HepG2 (cell line): ENCODE measurements around the gene SH3GL1. TPM values are rescaled to one million over a fixed set of nuclear protein-coding genes. Genes with fewer than 3 reads are reported as not detected.

Experiments
- ATAD3A ChIP-seq: sonication (generic); formaldehyde crosslinking; IDR thresholded peaks from 2 replicates; pipeline ENCODE4 v1.4.0; 2020; ENCODE audit warnings: missing genetic modification reagents
- ATF3 ChIP-seq: sonication (generic); formaldehyde crosslinking; IDR thresholded peaks from 2 replicates; pipeline ENCODE4 v1.4.0; 2020; ENCODE audit warnings: missing genetic modification reagents
- BORCS8-MEF2B ChIP-seq: sonication (generic); formaldehyde crosslinking; IDR thresholded peaks from 2 replicates; pipeline ENCODE4 v1.8.0; 2022; ENCODE audit warnings: mild to moderate bottlenecking, missing genetic modification reagents
- FOSL2 ChIP-seq: sonication (generic); formaldehyde crosslinking; IDR thresholded peaks from 2 replicates; pipeline ENCODE4 v1.4.0; 2020; ENCODE audit warnings: missing genetic modification reagents
- GATAD2A ChIP-seq: IDR thresholded peaks from 2 replicates; pipeline ENCODE4 v1.6.1; 2016
- GFI1 ChIP-seq: sonication (generic); formaldehyde crosslinking; IDR thresholded peaks from 2 replicates; pipeline ENCODE4 v1.5.0; 2020; ENCODE audit warnings: missing genetic modification reagents, mild to moderate bottlenecking, borderline replicate concordance
- HNF4A ChIP-seq: sonication (generic); formaldehyde crosslinking; IDR thresholded peaks from 2 replicates; pipeline ENCODE4 v1.4.0; 2020; ENCODE audit warnings: missing genetic modification reagents
- ISL2 ChIP-seq: sonication (generic); formaldehyde crosslinking; IDR thresholded peaks from 2 replicates; pipeline ENCODE4 v1.5.0; 2020; ENCODE audit warnings: missing genetic modification reagents
- KLF9 ChIP-seq: IDR thresholded peaks from 2 replicates; pipeline ENCODE4 v1.6.1; 2016; ENCODE audit warnings: low read depth
- NFRKB ChIP-seq: fragments of 450-650 bp; IDR thresholded peaks from 2 replicates; pipeline ENCODE4 v1.6.1; 2017
- PHF5A ChIP-seq: IDR thresholded peaks from one replicate; pipeline ENCODE4 v1.6.1; 2018; ENCODE audit warnings: low read depth, missing genetic modification reagents; ENCODE audit not compliant: unreplicated experiment
- SOX6 ChIP-seq, 2 experiments: fragments of 450-650 bp in 1 of 2; sonication (generic) in 1 of 2; formaldehyde crosslinking in 1 of 2; IDR thresholded peaks; 2 replicates each; pipeline versions ENCODE4 v1.4.0 to v1.6.1; 2017 to 2020; ENCODE audit warnings: antibody characterized with exemption in 1 of 2, mild to moderate bottlenecking in 1 of 2, missing genetic modification reagents in 1 of 2
- THYN1 ChIP-seq: sonication (generic); formaldehyde crosslinking; IDR thresholded peaks from 2 replicates; pipeline ENCODE4 v1.8.1; 2023; ENCODE audit warnings: low read depth, mild to moderate bottlenecking, moderate library complexity, missing genetic modification reagents, borderline replicate concordance
- ZMYM3 ChIP-seq: sonication (generic); formaldehyde crosslinking; IDR thresholded peaks from 2 replicates; pipeline ENCODE4 v1.5.1; 2020; ENCODE audit warnings: mild to moderate bottlenecking, missing genetic modification reagents
- ZNF10 ChIP-seq: sonication (generic); formaldehyde crosslinking; IDR thresholded peaks from 2 replicates; pipeline ENCODE4 v1.4.0; 2020; ENCODE audit warnings: mild to moderate bottlenecking, low read depth, missing genetic modification reagents, borderline replicate concordance
- ZNF335 ChIP-seq: sonication (generic); formaldehyde crosslinking; IDR thresholded peaks from 2 replicates; pipeline ENCODE4 v1.4.0; 2020; ENCODE audit warnings: missing genetic modification reagents
- ZNF350 ChIP-seq: sonication (generic); formaldehyde crosslinking; IDR thresholded peaks from 2 replicates; pipeline ENCODE4 v1.4.0; 2020; ENCODE audit warnings: mild to moderate bottlenecking, low read depth, missing genetic modification reagents, borderline replicate concordance
- ZNF382 ChIP-seq: sonication (generic); formaldehyde crosslinking; IDR thresholded peaks from 2 replicates; pipeline ENCODE4 v1.5.0; 2020; ENCODE audit warnings: missing genetic modification reagents, mild to moderate bottlenecking, borderline replicate concordance
- ZNF720 ChIP-seq: sonication (generic); formaldehyde crosslinking; IDR thresholded peaks from 2 replicates; pipeline ENCODE4 v1.4.0; 2020; ENCODE audit warnings: missing genetic modification reagents
- polyA plus RNA-seq, 8 experiments: library from polyadenylated mRNA; depleted of rRNA in 3 of 8; stranded (reverse) in 7 of 8; unstranded in 1 of 8; fragments of >200 nt; fragmentation: Illumina TruSeq in 4 of 8; extraction: Trizol in 4 of 8; gene quantifications; 2 replicates each; pipeline versions ENCODE4 v1.2.1 to v1.2.3, GENCODE V29; 2011 to 2016; ENCODE audit warnings: low read depth in 4 of 8, missing spikeins in 1 of 8, mixed read lengths in 1 of 8; ENCODE audit not compliant: insufficient read depth in 1 of 8
- total RNA-seq, 5 experiments: library from RNA; depleted of rRNA; stranded (reverse); fragments of >200 nt; fragmentation: Illumina TruSeq; extraction: Trizol; gene quantifications; 2 replicates each; pipeline ENCODE4 v1.2.3, GENCODE V29; 2016; ENCODE audit warnings: low read depth in 1 of 5
- TF ChIP-seq, protein P1 (sequence below): sonication (generic); formaldehyde crosslinking; IDR thresholded peaks from 2 replicates; pipeline ENCODE4 v1.4.0; 2020; ENCODE audit warnings: missing genetic modification reagents, borderline replicate concordance
- TF ChIP-seq, protein P2 (sequence below): sonication (generic); formaldehyde crosslinking; IDR thresholded peaks from 2 replicates; pipeline ENCODE4 v1.5.1; 2020; ENCODE audit warnings: mild to moderate bottlenecking, missing genetic modification reagents
- TF ChIP-seq, protein P3 (sequence below): sonication (generic); formaldehyde crosslinking; IDR thresholded peaks from 2 replicates; pipeline ENCODE4 v1.5.1; 2020; ENCODE audit warnings: missing genetic modification reagents, mild to moderate bottlenecking, borderline replicate concordance
- TF ChIP-seq, protein P4 (sequence below): sonication (generic); formaldehyde crosslinking; IDR thresholded peaks from 2 replicates; pipeline ENCODE4 v1.4.0; 2020; ENCODE audit warnings: missing genetic modification reagents, mild to moderate bottlenecking, borderline replicate concordance

The SH3GL1 gene
- total and polyA plus RNA-seq, 2 of the 13 experiments (the other 11 are each of a cell fraction or from before 2014, with no cell fraction given), result 33.0 to 45.1 TPM

DNA sequence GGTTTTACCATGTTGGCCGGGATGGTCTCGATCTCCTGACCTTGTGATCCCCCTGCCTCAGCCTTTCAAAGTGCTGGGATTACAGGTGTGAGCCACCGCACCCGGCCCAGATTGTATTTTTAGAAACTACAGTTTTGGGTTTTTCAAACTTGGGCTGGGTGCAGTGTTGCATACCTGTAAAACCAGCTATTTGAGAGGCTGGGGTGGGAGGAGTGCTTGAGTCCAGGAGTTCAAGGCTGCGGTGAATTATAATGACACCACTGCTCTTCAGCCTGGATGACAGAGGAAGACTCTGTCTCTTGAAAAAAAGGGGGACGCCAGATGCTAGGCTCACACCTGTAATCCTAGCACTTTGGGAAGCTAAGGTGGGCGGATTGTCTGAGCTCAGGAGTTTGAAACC lies 6.3 kb upstream of the SH3GL1 start (continued):
- TF ChIP-seq, protein P1, sequence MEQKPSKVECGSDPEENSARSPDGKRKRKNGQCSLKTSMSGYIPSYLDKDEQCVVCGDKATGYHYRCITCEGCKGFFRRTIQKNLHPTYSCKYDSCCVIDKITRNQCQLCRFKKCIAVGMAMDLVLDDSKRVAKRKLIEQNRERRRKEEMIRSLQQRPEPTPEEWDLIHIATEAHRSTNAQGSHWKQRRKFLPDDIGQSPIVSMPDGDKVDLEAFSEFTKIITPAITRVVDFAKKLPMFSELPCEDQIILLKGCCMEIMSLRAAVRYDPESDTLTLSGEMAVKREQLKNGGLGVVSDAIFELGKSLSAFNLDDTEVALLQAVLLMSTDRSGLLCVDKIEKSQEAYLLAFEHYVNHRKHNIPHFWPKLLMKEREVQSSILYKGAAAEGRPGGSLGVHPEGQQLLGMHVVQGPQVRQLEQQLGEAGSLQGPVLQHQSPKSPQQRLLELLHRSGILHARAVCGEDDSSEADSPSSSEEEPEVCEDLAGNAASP (CRISPR knock-in tag), result no peak
- no peak for TF ChIP-seq ZNF720 (CRISPR knock-in tag)
- TF ChIP-seq, protein P2, sequence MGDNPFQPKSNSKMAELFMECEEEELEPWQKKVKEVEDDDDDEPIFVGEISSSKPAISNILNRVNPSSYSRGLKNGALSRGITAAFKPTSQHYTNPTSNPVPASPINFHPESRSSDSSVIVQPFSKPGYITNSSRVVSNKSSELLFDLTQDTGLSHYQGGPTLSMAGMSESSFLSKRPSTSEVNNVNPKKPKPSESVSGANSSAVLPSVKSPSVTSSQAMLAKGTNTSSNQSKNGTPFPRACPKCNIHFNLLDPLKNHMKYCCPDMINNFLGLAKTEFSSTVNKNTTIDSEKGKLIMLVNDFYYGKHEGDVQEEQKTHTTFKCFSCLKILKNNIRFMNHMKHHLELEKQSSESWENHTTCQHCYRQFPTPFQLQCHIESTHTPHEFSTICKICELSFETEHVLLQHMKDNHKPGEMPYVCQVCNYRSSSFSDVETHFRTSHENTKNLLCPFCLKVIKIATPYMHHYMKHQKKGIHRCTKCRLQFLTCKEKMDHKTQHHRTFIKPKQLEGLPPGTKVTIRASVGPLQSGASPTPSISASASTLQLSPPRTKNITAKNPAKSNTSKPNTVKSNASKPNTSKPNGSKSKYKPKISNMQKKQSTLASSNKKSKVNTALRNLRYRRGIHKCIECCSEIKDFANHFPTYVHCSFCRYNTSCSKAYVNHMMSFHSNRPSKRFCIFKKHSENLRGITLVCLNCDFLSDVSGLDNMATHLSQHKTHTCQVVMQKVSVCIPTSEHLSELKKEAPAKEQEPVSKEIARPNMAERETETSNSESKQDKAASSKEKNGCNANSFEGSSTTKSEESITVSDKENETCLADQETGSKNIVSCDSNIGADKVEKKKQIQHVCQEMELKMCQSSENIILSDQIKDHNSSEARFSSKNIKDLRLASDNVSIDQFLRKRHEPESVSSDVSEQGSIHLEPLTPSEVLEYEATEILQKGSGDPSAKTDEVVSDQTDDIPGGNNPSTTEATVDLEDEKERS (CRISPR knock-in tag), result no peak
- TF ChIP-seq ZNF335 (CRISPR knock-in tag), result no peak
- TF ChIP-seq, protein P3, sequence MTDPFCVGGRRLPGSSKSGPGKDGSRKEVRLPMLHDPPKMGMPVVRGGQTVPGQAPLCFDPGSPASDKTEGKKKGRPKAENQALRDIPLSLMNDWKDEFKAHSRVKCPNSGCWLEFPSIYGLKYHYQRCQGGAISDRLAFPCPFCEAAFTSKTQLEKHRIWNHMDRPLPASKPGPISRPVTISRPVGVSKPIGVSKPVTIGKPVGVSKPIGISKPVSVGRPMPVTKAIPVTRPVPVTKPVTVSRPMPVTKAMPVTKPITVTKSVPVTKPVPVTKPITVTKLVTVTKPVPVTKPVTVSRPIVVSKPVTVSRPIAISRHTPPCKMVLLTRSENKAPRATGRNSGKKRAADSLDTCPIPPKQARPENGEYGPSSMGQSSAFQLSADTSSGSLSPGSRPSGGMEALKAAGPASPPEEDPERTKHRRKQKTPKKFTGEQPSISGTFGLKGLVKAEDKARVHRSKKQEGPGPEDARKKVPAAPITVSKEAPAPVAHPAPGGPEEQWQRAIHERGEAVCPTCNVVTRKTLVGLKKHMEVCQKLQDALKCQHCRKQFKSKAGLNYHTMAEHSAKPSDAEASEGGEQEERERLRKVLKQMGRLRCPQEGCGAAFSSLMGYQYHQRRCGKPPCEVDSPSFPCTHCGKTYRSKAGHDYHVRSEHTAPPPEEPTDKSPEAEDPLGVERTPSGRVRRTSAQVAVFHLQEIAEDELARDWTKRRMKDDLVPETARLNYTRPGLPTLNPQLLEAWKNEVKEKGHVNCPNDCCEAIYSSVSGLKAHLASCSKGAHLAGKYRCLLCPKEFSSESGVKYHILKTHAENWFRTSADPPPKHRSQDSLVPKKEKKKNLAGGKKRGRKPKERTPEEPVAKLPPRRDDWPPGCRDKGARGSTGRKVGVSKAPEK (CRISPR knock-in tag), result no peak
- TF ChIP-seq SOX6 (IDR thresholded peaks at IDR 0.05), result no peak
- TF ChIP-seq SOX6 (CRISPR knock-in tag; IDR thresholded peaks at IDR 0.05), result no peak
- TF ChIP-seq ZNF382, result no peak
- no peak for TF ChIP-seq ZMYM3 (CRISPR knock-in tag)
- no peak for TF ChIP-seq ZNF10
- TF ChIP-seq GATAD2A, result 0 out of 2 replicates have a peak, but pooled peaks have one; percentile 23
- TF ChIP-seq ATF3, result no peak
- TF ChIP-seq PHF5A (CRISPR knock-in tag), result no peak
- no peak for TF ChIP-seq NFRKB
- no peak for TF ChIP-seq FOSL2 (CRISPR knock-in tag)
- TF ChIP-seq HNF4A (CRISPR knock-in tag), result peak; percentile 76
- TF ChIP-seq ZNF350 (CRISPR knock-in tag), result no peak
- TF ChIP-seq THYN1 (CRISPR knock-in tag), result no peak
- TF ChIP-seq ISL2, result no peak
- TF ChIP-seq BORCS8-MEF2B, result no peak
- TF ChIP-seq GFI1 (CRISPR knock-in tag), result no peak
- TF ChIP-seq ATAD3A (CRISPR knock-in tag), result no peak
- no peak for TF ChIP-seq KLF9 (CRISPR knock-in tag)
- TF ChIP-seq, protein P4, sequence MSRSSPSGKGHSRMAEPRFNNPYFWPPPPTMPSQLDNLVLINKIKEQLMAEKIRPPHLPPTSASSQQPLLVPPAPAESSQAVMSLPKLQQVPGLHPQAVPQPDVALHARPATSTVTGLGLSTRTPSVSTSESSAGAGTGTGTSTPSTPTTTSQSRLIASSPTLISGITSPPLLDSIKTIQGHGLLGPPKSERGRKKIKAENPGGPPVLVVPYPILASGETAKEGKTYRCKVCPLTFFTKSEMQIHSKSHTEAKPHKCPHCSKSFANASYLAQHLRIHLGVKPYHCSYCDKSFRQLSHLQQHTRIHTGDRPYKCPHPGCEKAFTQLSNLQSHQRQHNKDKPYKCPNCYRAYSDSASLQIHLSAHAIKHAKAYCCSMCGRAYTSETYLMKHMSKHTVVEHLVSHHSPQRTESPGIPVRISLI, result no peak; the same call in 1 of the 2 replicates
